NB4 (cell line): ENCODE data around the gene OR6X1.

Source experiments
- CTCF ChIP-seq: IDR thresholded peaks from one replicate; pipeline ENCODE4 v1.5.1; 2012; ENCODE audit warnings: low read depth, low read length
- MAX ChIP-seq: IDR thresholded peaks from 2 replicates; pipeline ENCODE4 v1.6.1; 2011; ENCODE audit warnings: low read depth, low read length
- MYC ChIP-seq: IDR thresholded peaks from 2 replicates; pipeline ENCODE4 v1.6.1; 2011; ENCODE audit warnings: low read depth, low read length
- POLR2A ChIP-seq: IDR thresholded peaks from 2 replicates; pipeline ENCODE4 v1.6.1; 2011; ENCODE audit warnings: mild to moderate bottlenecking; ENCODE audit not compliant: insufficient read length; ENCODE audit errors: extremely low read depth

GRCh38 chr11:123775289-123775688 lies 21.0 kb upstream of the OR6X1 start:
- TF ChIP-seq CTCF = no peak
- no peak for TF ChIP-seq POLR2A
- no peak for TF ChIP-seq MAX
- TF ChIP-seq MYC = no peak
